ENCODE results near the gene CHST15.

The CHST15 gene

GRCh38 chr10:124078714-124079113, 14.7 kb downstream of the CHST15 start:
- no peak for DNase-seq

DNA sequence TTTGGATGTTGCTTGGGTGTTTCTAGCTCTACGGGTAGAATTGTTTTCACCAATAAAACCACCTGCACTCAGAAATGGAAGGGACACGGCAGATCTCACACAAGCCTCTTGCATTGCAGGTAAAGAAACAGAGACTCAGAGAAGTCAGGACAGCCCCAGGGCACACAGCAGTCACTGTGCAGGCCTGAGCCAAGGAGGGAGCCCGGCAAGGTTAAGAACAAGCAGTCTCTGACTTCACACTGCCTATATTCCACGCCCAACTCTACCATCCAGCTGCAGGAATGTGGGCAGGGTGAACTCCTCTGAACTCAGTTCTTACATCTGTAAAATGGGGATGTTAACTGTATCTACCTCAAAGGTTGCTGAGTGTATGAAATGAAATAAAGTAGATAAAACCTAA, 15.4 kb downstream of the CHST15 start:
- DNase-seq, result no peak

GRCh38 chr10:124077208-124077993, 16.0 kb downstream of the CHST15 start:
- no peak for DNase-seq

DNA sequence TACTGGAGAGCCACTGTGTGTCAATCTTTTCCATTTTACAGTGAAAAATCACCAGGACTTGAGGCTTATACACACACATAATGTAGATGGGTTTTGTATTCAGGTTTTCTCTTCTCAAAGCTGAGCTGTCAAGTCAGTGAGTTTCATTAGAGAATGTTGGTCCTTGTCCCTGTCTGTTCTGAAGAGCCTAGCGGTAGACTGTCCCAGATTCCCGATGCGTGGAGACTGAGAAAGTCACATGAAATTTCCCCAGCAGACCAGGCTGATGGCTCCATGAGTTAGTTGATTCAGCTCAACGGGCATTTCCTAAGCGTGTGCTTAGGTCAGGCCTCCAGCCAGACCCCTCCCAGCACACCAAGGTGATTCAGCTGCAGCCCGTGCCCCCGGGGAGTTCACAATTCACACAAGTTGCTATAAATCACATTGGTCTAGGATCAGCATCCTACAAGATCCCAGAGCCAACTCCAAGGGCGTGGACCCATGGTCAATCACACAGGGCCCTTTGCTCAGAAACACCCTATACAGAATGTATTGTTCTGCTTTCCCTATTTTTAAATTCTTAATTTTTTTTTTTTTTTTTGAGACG, 17.2 kb downstream of the CHST15 start:
- no peak for DNase-seq

DNA sequence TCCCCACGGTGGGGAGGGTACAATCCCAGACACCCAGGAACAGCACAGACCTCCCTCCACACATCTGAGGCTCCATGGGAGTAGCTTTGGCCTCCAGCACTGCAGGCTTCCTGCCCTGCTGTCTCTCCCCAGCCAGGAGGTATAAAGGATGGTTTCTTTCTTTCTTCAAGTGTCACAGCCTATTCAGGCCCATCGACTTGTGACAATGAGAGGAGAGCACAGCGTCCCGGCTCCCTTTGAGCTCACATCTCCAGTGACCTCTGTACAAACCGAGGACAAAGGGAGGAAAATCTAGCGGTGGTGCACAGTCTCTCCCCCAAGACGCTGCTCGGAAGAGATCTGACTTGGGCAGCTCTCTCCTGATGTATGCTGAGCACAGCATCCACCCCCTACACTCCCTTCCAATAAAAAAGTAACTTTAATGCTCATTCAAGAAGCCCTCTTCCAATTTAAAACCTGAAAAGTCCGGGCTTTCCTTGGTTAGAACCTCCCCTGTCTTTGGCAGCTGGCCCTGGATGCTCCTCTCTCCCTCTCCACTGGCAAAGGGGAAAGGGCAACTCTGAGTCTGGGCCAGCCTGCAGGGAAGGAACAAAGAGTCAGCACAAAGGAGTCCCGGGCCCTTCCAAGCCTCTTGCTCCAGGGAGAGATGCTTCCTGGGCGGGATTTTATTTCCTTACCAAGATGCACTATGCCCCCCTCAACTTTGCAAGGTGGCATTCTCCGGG, 18.0 kb downstream of the CHST15 start:
- no peak for DNase-seq

DNA sequence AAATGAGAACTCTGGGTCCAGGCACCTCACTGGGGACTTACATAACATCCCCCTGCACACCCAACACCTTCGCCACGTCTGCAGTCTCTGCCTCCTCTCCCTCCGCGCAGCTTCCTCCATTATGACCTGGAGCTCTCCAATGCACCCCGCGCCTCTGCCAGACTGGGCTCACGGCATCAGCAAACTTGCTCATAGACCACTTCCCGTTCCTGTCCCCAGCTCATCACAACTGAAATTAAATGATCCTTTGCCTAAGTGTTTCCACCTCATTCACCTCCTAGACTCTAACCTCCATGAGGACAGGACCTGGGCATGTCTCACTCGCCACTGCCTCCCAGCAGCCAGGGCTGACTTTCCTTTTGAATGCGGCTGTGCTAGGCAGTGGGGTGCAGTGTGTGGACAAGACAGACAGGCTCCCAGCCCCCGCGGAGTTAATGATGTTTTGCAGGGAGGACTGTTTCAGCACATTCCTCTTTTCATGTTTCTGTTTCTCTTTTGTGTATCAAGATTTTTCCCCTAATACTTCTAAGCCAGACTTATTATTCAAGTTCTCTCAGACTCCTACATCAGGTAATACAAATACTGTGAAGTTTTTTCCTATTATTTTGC, 18.8 kb downstream of the CHST15 start:
- no peak for DNase-seq

- DNase-seq, result no peak
Observed at GRCh38 chr10:124073978-124074377, 19.4 kb downstream of the CHST15 start.

GRCh38 chr10:124072541-124072940, 20.9 kb downstream of the CHST15 start:
- no peak for DNase-seq

DNA sequence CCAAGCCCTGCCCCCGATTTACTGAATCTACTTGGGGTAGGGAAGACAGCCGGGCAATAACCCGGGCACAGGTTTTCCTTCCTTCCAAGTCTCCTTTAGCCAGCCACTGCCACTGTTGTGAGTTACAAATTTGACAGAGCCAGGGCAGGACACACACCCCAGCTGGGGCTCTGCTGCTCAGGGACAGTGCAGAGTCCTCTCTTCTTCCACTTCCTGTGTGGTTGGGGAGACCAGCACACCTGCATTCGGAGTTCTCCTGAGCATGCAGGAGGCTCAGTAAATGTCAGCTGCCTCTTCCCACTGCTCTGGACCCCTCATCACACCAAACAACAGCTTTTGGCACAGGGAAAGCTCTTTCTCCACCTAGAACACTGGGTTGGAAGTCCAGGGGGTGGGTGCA, 21.3 kb downstream of the CHST15 start:
- DNase-seq, result no peak

GRCh38 chr10:124071141-124071540, 22.3 kb downstream of the CHST15 start:
- DNase-seq, result no peak

DNA sequence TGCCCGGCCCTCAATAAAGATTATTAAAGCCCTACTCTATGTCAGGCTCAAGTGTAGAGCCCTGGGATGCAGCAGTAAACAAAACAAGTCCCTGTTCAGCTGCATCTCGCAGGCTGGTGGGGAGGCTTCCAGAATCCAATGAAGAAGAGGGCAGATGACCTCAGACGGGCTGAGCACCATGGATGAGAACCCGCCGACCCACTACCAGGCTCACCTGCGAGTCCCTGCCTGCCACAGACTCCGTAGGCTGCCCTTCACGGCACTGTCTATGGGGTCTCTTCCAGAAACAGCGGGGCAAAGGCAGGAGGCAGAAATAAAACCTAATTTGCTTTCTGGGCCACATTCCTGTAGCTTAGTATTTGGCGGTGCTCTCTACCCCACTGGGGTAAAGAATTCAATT, 22.7 kb downstream of the CHST15 start:
- DNase-seq, result no peak

- DNase-seq, result no peak
Observed at GRCh38 chr10:124069341-124070264, 23.8 kb downstream of the CHST15 start.

GRCh38 chr10:124068929-124069328, 24.5 kb downstream of the CHST15 start:
- no peak for DNase-seq

DNA sequence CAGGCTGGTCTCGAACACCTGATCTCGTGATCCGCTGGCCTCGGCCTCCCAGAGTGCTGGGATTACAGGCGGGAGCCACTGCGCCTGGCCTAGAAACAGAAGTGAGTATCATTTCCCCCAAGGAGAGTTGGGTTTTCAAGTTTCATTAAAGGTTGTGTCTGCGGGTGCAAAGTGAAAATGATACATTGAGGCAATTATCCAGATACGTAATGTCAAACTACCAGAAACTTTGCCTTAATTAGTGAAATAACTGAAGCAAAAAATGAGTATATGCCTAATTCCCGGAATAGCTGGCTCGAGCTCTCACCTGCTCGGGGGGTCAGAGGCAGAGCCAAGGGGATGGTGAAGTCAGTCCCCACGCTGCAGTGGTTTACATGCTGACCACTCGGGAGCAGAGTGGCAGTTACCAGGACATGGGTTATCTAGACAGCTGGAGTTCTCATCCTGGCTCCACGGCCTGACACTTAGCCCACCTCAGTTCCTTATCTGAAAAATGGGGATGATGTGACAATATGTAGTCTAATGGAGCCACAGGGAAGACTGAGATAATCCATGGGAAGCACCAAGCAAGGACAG, 25.5 kb downstream of the CHST15 start:
- no peak for DNase-seq

GRCh38 chr10:124066781-124067714, 26.4 kb downstream of the CHST15 start:
- no peak for DNase-seq

DNA sequence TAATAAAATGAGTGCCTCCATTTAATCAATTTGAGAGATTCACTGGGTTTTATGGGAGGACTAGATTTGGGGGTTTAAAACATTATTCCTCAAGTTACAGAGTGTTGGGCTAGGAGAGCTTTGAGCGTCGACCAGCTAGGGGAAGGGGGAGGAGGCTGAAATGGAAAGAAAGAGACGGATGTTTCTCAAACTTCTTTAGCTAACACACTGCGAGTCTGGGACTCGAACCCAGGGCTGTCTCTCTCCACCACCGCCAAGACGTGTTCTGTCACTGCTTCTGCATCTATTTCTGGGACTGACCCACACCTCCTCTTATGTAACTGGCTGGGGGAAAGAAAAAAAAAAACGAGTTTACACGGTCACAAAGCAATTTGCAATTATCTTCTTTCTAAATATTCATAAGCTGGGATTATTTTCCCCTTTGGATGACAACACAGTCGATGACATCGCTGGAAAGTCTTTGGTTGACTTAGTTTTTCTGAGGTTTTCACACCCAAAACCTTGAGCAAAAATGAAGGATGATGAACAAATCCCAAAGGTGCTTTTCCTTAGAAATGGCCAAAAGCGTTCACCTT, 27.2 kb downstream of the CHST15 start:
- no peak for DNase-seq

DNA sequence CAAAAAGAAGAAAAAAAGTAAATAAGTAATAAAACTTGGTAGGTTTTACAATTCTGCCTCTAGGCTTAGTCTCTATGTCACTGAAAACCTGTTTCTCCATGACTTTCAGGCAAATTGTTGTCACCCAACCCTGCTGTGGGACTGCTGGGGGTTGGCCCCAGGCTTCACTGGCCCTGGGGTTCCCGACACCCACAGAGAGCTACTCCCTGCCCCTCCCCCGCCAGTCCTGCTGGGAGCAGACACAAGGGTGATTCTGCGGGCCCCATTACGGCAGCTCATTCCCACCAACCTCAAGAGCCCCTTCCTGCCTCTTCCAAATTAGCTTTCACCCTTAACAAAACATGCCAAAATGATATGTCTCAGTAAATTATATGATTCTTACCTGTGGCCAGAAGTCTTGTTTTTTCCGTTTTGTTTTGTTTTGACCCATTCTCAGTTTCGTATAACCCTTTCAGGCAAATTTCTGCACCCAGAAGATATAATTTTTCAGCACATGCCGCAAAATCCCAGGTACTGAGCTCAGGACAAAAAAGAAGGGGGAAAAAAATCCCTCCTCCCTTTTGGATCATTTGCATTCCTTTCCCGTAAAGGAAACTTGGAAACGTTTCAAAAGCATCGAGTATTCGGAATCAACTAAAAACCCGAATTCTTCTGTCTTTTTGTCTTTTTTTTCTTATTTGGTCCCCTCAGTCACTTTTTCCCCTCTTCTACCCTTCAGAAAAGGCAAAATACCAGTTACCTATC, 27.8 kb downstream of the CHST15 start:
- no peak for DNase-seq

GRCh38 chr10:124064676-124065075, 28.7 kb downstream of the CHST15 start:
- DNase-seq, result no peak

GRCh38 chr10:124063750-124064603, 29.4 kb downstream of the CHST15 start:
- no peak for DNase-seq
